Measurements from ENCODE around the gene NUP98. TPM values are rescaled to one million over a fixed set of nuclear protein-coding genes. Genes with fewer than 3 reads are reported as not detected.
A peak's percentile ranks its signal among the peaks of the same experiment; 100 is the strongest.
"Not testable (repeated sequence)": the region's sequence is repeated elsewhere in the genome, so short reads cannot be mapped to it uniquely, and the experiment has no call there.

Gene NUP98
- total RNA-seq, 2 experiments from 2014 or later, result 106 to 108 TPM

GRCh38 chr11:3649374-3649773, 148.0 kb downstream of the NUP98 start:
- H3K4me3 Mint-ChIP-seq; POLR2A ChIA-PET; ATAC-seq; H3K9me3 Mint-ChIP-seq (ENCODE audit: insufficient read depth); H3K36me3 Mint-ChIP-seq (ENCODE audit: low read depth); H3K4me1 Mint-ChIP-seq (ENCODE audit: low read depth); CTCF ChIA-PET; H3K27ac Mint-ChIP-seq; DNase-seq: not testable (repeated sequence)
- H3K27me3 Mint-ChIP-seq (ENCODE audit: low read depth), result peaks cover 28% of the 10 kb centered on the region

- CTCF ChIA-PET; DNase-seq; POLR2A ChIA-PET; H3K4me1 Mint-ChIP-seq (ENCODE audit: low read depth); H3K36me3 Mint-ChIP-seq (ENCODE audit: low read depth); ATAC-seq; H3K27ac Mint-ChIP-seq; H3K9me3 Mint-ChIP-seq (ENCODE audit: insufficient read depth); H3K4me3 Mint-ChIP-seq: not testable (repeated sequence)
- peaks cover 31% of the 10 kb centered on the region for H3K27me3 Mint-ChIP-seq (ENCODE audit: low read depth)
Measured at GRCh38 chr11:3648843-3649242, 148.5 kb downstream of the NUP98 start.

GRCh38 chr11:3645552-3645951, 151.8 kb downstream of the NUP98 start:
- ATAC-seq (no peak), DNase-seq (no peak)
- H3K9me3 Mint-ChIP-seq (ENCODE audit: insufficient read depth), result no peaks in the 10 kb centered on the region
- H3K36me3 Mint-ChIP-seq (ENCODE audit: low read depth), result no peaks in the 10 kb centered on the region
- no peak overlapping the region for H3K4me3 Mint-ChIP-seq
- ChIA-PET CTCF (no interaction called here), POLR2A (no interaction called here)
- peaks cover 44% of the 10 kb centered on the region for H3K27me3 Mint-ChIP-seq (ENCODE audit: low read depth)
- no peak overlapping the region for H3K27ac Mint-ChIP-seq
- H3K4me1 Mint-ChIP-seq (ENCODE audit: low read depth), result peaks cover 6% of the 10 kb centered on the region

GRCh38 chr11:3644817-3645235, 152.5 kb downstream of the NUP98 start, which contains the start of gene ART1:
ART1 (plus strand) TSS chr11:3645128; CDS start chr11:3659214, 14,086 bp downstream.
- Mint-ChIP-seq H3K27ac (no peak within 1 kb of the TSS), H3K36me3 (ENCODE audit: low read depth) (no peaks in the 10 kb centered on the region), H3K4me3 (no peak within 1 kb of the TSS), H3K27me3 (ENCODE audit: low read depth) (peaks cover 41% of the 10 kb centered on the region), H3K9me3 (ENCODE audit: insufficient read depth) (no peaks in the 10 kb centered on the region), H3K4me1 (ENCODE audit: low read depth) (peaks cover 6% of the 10 kb centered on the region)
- no peak for DNase-seq
- CTCF ChIA-PET, result no interaction called here
- POLR2A ChIA-PET, result no interaction called here
- no peak for ATAC-seq

- H3K9me3 Mint-ChIP-seq (ENCODE audit: insufficient read depth); DNase-seq; CTCF ChIA-PET; ATAC-seq; H3K4me3 Mint-ChIP-seq; POLR2A ChIA-PET; H3K36me3 Mint-ChIP-seq (ENCODE audit: low read depth); H3K27ac Mint-ChIP-seq; H3K4me1 Mint-ChIP-seq (ENCODE audit: low read depth): not testable (repeated sequence)
- peaks cover 31% of the 10 kb centered on the region for H3K27me3 Mint-ChIP-seq (ENCODE audit: low read depth)
Measured at GRCh38 chr11:3643102-3643546, 154.2 kb downstream of the NUP98 start.

GRCh38 chr11:3642071-3642951, 155.0 kb downstream of the NUP98 start:
- Mint-ChIP-seq H3K27me3 (ENCODE audit: low read depth) (peaks cover 30% of the 10 kb centered on the region), H3K9me3 (ENCODE audit: insufficient read depth) (no peaks in the 10 kb centered on the region), H3K27ac (no peak overlapping the region), H3K36me3 (ENCODE audit: low read depth) (no peaks in the 10 kb centered on the region), H3K4me3 (no peak overlapping the region), H3K4me1 (ENCODE audit: low read depth) (peaks cover 6% of the 10 kb centered on the region)
- DNase-seq (peak; percentile 41), ATAC-seq (peak; percentile 80)
- ChIA-PET POLR2A (no interaction called here), CTCF (no interaction called here)

- no peak within 1 kb of the TSS for H3K27ac Mint-ChIP-seq
- no peak within 1 kb of the TSS for H3K4me3 Mint-ChIP-seq
- DNase-seq (no peak), ATAC-seq (no peak)
- H3K4me1 Mint-ChIP-seq (ENCODE audit: low read depth), result peaks cover 6% of the 10 kb centered on the region
- ChIA-PET POLR2A (no interaction called here), CTCF (no interaction called here)
- no peaks in the 10 kb centered on the region for H3K36me3 Mint-ChIP-seq (ENCODE audit: low read depth)
- no peaks in the 10 kb centered on the region for H3K9me3 Mint-ChIP-seq (ENCODE audit: insufficient read depth)
- peaks cover 30% of the 10 kb centered on the region for H3K27me3 Mint-ChIP-seq (ENCODE audit: low read depth)
Measured at GRCh38 chr11:3641701-3642070, 155.7 kb downstream of the NUP98 start, which contains the start of gene ART5. ART5 (minus strand) TSS chr11:3641992; CDS start chr11:3641862, 130 bp downstream.

GRCh38 chr11:3641191-3641590, 156.2 kb downstream of the NUP98 start:
- no peak for ATAC-seq
- peaks cover 30% of the 10 kb centered on the region for H3K27me3 Mint-ChIP-seq (ENCODE audit: low read depth)

GRCh38 chr11:3639841-3640240, 157.5 kb downstream of the NUP98 start:
- Mint-ChIP-seq H3K4me1 (ENCODE audit: low read depth) (peaks cover 6% of the 10 kb centered on the region), H3K27me3 (ENCODE audit: low read depth) (peaks cover 26% of the 10 kb centered on the region), H3K4me3 (no peak overlapping the region), H3K9me3 (ENCODE audit: insufficient read depth) (no peaks in the 10 kb centered on the region), H3K27ac (no peak overlapping the region), H3K36me3 (ENCODE audit: low read depth) (no peaks in the 10 kb centered on the region)
- ATAC-seq (no peak), DNase-seq (no peak)
- ChIA-PET POLR2A (no interaction called here), CTCF (no interaction called here)

More at GRCh38 chr11:3641191-3641590, 156.2 kb downstream of the NUP98 start:
- no peaks in the 10 kb centered on the region for H3K36me3 Mint-ChIP-seq (ENCODE audit: low read depth)
- ChIA-PET CTCF (no interaction called here), POLR2A (no interaction called here)
- no peak overlapping the region for H3K27ac Mint-ChIP-seq
- DNase-seq, result no peak
- no peaks in the 10 kb centered on the region for H3K9me3 Mint-ChIP-seq (ENCODE audit: insufficient read depth)
- peaks cover 6% of the 10 kb centered on the region for H3K4me1 Mint-ChIP-seq (ENCODE audit: low read depth)
- no peak overlapping the region for H3K4me3 Mint-ChIP-seq

- ChIA-PET CTCF (no interaction called here), POLR2A (no interaction called here)
- H3K4me3 Mint-ChIP-seq, result no peak overlapping the region
- peaks cover 6% of the 10 kb centered on the region for H3K4me1 Mint-ChIP-seq (ENCODE audit: low read depth)
- no peak overlapping the region for H3K27ac Mint-ChIP-seq
- no peaks in the 10 kb centered on the region for H3K9me3 Mint-ChIP-seq (ENCODE audit: insufficient read depth)
- no peaks in the 10 kb centered on the region for H3K36me3 Mint-ChIP-seq (ENCODE audit: low read depth)
- no peak for DNase-seq
- H3K27me3 Mint-ChIP-seq (ENCODE audit: low read depth), result peaks cover 17% of the 10 kb centered on the region
- ATAC-seq, result no peak
Measured at GRCh38 chr11:3638513-3638912, 158.8 kb downstream of the NUP98 start.

- Mint-ChIP-seq H3K27ac (no peak overlapping the region), H3K4me3 (no peak overlapping the region), H3K27me3 (ENCODE audit: low read depth) (peaks cover 8% of the 10 kb centered on the region), H3K4me1 (ENCODE audit: low read depth) (peaks cover 3% of the 10 kb centered on the region), H3K36me3 (ENCODE audit: low read depth) (no peaks in the 10 kb centered on the region), H3K9me3 (ENCODE audit: insufficient read depth) (no peaks in the 10 kb centered on the region)
- ChIA-PET POLR2A (no interaction called here), CTCF (no interaction called here)
- DNase-seq, result no peak
- no peak for ATAC-seq
Measured at GRCh38 chr11:3637201-3637600, 160.2 kb downstream of the NUP98 start.

- ChIA-PET CTCF (no interaction called here), POLR2A (no interaction called here)
- no peak overlapping the region for H3K4me3 Mint-ChIP-seq
- H3K27ac Mint-ChIP-seq, result no peak overlapping the region
- H3K9me3 Mint-ChIP-seq (ENCODE audit: insufficient read depth), result no peaks in the 10 kb centered on the region
- ATAC-seq, result no peak
- no peak for DNase-seq
- no peaks in the 10 kb centered on the region for H3K27me3 Mint-ChIP-seq (ENCODE audit: low read depth)
- H3K4me1 Mint-ChIP-seq (ENCODE audit: low read depth), result no peaks in the 10 kb centered on the region
- H3K36me3 Mint-ChIP-seq (ENCODE audit: low read depth), result no peaks in the 10 kb centered on the region
Measured at GRCh38 chr11:3635641-3636375, 161.5 kb downstream of the NUP98 start.
